Adrenal gland (tissue), 12 donors: ENCODE data around the gene CHDH. TPM values are rescaled to one million over a fixed set of nuclear protein-coding genes. Genes with fewer than 3 reads are reported as not detected.
A peak's percentile ranks its signal among the peaks of the same experiment; 100 is the strongest.

Source experiments
- DNase-seq, 7 donors: peaks; one replicate each; pipeline ENCODE4 v3.0.0-alpha.2; 2019 to 2020
- H3K27ac ChIP-seq, 5 donors: fragments of 200-600 bp; sonication (generic) in 4 of 5; 1 replicate in 3 of 5; 2 replicates in 2 of 5; pipeline versions ENCODE4 v1.5.1 to v1.8.0; 2016 to 2020; ENCODE audit warnings: mild to moderate bottlenecking in 1 of 5
- H3K27me3 ChIP-seq: fragments of 200-600 bp; 2 replicates; pipeline ENCODE4 v1.8.0; 2021
- H3K36me3 ChIP-seq, 2 donors: fragments of 200-600 bp; replicated peaks in 1 of 2; 1 replicate in 1 of 2; 2 replicates in 1 of 2; pipeline versions ENCODE4 v1.5.1 to v1.8.0; 2018 to 2022
- H3K4me1 ChIP-seq, 2 donors: fragments of 200-600 bp; replicated peaks in 1 of 2; 1 replicate in 1 of 2; 2 replicates in 1 of 2; pipeline versions ENCODE4 v1.5.1 to v1.8.0; 2018 to 2021
- H3K4me3 ChIP-seq, 4 donors: fragments of 200-600 bp; sonication (generic) in 3 of 4; one replicate each; pipeline ENCODE4 v1.5.1; 2016 to 2018
- H3K9me3 ChIP-seq, 3 donors: fragments of 200-600 bp; sonication (generic) in 1 of 3; replicated peaks in 1 of 3; 1 replicate in 2 of 3; 2 replicates in 1 of 3; pipeline versions ENCODE4 v1.5.1 to v1.8.0; 2016 to 2021
- CTCF ChIP-seq, 6 experiments: fragments of 450-650 bp in 4 of 6; fragments of 200-600 bp in 2 of 6; sonication (generic) in 1 of 6; IDR thresholded peaks; 1 replicate in 5 of 6; 2 replicates in 1 of 6; pipeline versions ENCODE4 v1.5.1 to v1.8.0; 2016 to 2021; ENCODE audit warnings: antibody characterized with exemption in 6 of 6, mild to moderate bottlenecking in 2 of 6, moderate library complexity in 1 of 6
- POLR2A ChIP-seq, 2 donors: fragments of 450-650 bp; IDR thresholded peaks; one replicate each; pipeline ENCODE4 v1.6.1; 2017; ENCODE audit warnings: antibody characterized with exemption in 2 of 2, mild to moderate bottlenecking in 2 of 2, moderate library complexity in 1 of 2
- WGBS, 4 donors: extraction: QIAGEN DNeasy Blood & Tissue Kit in 2 of 4; methylation state at CpG; one replicate each; pipeline versions ENCODE4 v1.1.5 to v1.1.7; 2013 to 2017; 5-methylcytosine and 5-hydroxymethylcytosine counted together
- intact Hi-C, 2 donors: fragments of 100-400 bp; cut with DNase I; formaldehyde crosslinking; loops; one replicate each; pipeline versions ENCODE4 v1.14.1 to v1.15.0; 2022 to 2023
- polyA plus RNA-seq, 3 donors: library from polyadenylated mRNA; stranded (reverse); fragments of 200-250 nt in 2 of 3; fragments of 350-450 nt in 1 of 3; fragmentation: Illumina TruSeq in 1 of 3; extraction: RNeasy Lipid Tissue Mini Kit (QIAGEN cat#74804) in 1 of 3; gene quantifications; one replicate each; pipeline ENCODE4 v1.2.3, GENCODE V29; 2013 to 2014
- total RNA-seq, 9 donors: library from RNA; depleted of rRNA in 4 of 9; stranded (reverse); fragments of >200 nt in 4 of 9; fragments of 120-200 nt in 1 of 9; fragmentation: NEBNext Ultra II Directional in 1 of 9; extraction: Animal tissue kit (Norgen Biotek cat#: 25700) in 1 of 9; gene quantifications; one replicate each; pipeline versions ENCODE4 v1.1.0 to v1.2.4, GENCODE V29; 2013 to 2023
- donor health status: healthy with polysubstance abuse.
- donor health status: Bipolar disorder and iron deficiency.
- donor health status: DM: yes; HTN: yes; CAD: no.
- donor health status: DM: no; HTN: no; CAD: no.
- donor health status: DM: no; HTN: no; CAD: no.
- donor health status: DM: yes; HTN: yes; CAD: no.

CHDH gene
- total and polyA plus RNA-seq, 12 donors, result 0.17 to 29.6 (median 5.3) TPM

GRCh38 chr3:53780171-53780570 is 66.0 kb downstream of the CHDH start:
- intact Hi-C loops, result no loop called here
- DNase-seq, result no peak
- TF ChIP-seq POLR2A (IDR thresholded peaks at IDR 0.05) (no peak), CTCF (IDR thresholded peaks at IDR 0.05) (no peak)
- Histone ChIP-seq H3K9me3 (no peaks in the 10 kb centered on the region), H3K4me1 (peaks cover 0 to 7% of the 10 kb centered on the region in 2 donors), H3K27me3 (no peaks in the 10 kb centered on the region), H3K36me3 (peaks cover 0 to 34% of the 10 kb centered on the region in 2 donors), H3K27ac (no peak overlapping the region), H3K4me3 (no peak overlapping the region)
- 81 to 100% (median 95%) methylated on average over 4 of the region's 4 CpGs for WGBS, 4 donors

GRCh38 chr3:53778153-53778552 is 68.1 kb downstream of the CHDH start:
- intact Hi-C loops, result no loop called here
- DNase-seq, result no peak
- peaks cover 0 to 26% of the 10 kb centered on the region in 2 donors for H3K36me3 ChIP-seq
- peaks cover 10 to 18% of the 10 kb centered on the region in 2 donors for H3K4me1 ChIP-seq
- no peak overlapping the region for H3K4me3 ChIP-seq
- WGBS, 4 donors, result 87 to 90% (median 88%) methylated on average over 3 of the region's 3 CpGs
- no peak overlapping the region for H3K27ac ChIP-seq
- TF ChIP-seq CTCF (IDR thresholded peaks at IDR 0.05) (no peak), POLR2A (IDR thresholded peaks at IDR 0.05) (no peak)
- H3K27me3 ChIP-seq, result no peaks in the 10 kb centered on the region
- no peaks in the 10 kb centered on the region for H3K9me3 ChIP-seq

- Histone ChIP-seq H3K4me3 (no peak overlapping the region), H3K27me3 (no peaks in the 10 kb centered on the region), H3K9me3 (no peaks in the 10 kb centered on the region), H3K36me3 (peaks cover 0 to 22% of the 10 kb centered on the region in 2 donors), H3K4me1 (peaks cover 13 to 25% of the 10 kb centered on the region in 2 donors), H3K27ac (peak overlapping the region in 1 of 5 donors; percentile 17)
- 85 to 100% (median 91%) methylated on average over 7 to 8 of the region's 8 CpGs for WGBS, 4 donors
- no peak for DNase-seq
- intact Hi-C loops, result no loop called here
- TF ChIP-seq POLR2A (IDR thresholded peaks at IDR 0.05), result no peak
- no peak for TF ChIP-seq CTCF (IDR thresholded peaks at IDR 0.05)
Measured at GRCh38 chr3:53777468-53777867, 68.8 kb downstream of the CHDH start.

GRCh38 chr3:53776494-53777101 is 69.6 kb downstream of the CHDH start:
- Histone ChIP-seq H3K4me3 (no peak overlapping the region), H3K27me3 (no peaks in the 10 kb centered on the region), H3K27ac (peak overlapping the region in 1 of 5 donors; percentile 4), H3K4me1 (peaks cover 13 to 26% of the 10 kb centered on the region in 2 donors), H3K36me3 (peaks cover 0 to 20% of the 10 kb centered on the region in 2 donors), H3K9me3 (no peaks in the 10 kb centered on the region)
- no peak for TF ChIP-seq POLR2A (IDR thresholded peaks at IDR 0.05)
- TF ChIP-seq CTCF (IDR thresholded peaks at IDR 0.05), result no peak
- intact Hi-C loops, result no loop called here
- DNase-seq, result no peak
- 65 to 67% (median 66%) methylated on average over 9 of the region's 9 CpGs for WGBS, 4 donors
